ENCODE data around the gene CTNNA2.

DNA sequence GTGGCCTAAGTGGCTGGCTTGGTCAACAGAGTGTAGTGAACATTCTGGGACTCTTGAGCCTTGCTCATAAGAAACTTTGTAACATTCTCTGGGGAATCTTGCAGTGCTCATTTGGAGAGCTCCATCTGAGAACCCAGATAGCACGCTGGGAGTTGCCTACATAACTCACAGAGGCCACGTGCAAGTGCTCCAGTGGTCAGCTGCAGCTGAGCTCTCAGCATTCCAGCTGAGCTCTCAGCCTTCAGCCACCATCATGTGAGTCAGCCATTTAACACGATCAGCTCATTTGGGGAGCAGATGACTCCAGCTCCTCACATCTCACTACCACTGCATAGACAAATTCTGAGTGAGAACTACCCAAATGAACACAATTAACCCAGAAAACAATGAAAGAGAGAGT, 25.5 kb upstream of the CTNNA2 start:
- TF ChIP-seq, protein P1, sequence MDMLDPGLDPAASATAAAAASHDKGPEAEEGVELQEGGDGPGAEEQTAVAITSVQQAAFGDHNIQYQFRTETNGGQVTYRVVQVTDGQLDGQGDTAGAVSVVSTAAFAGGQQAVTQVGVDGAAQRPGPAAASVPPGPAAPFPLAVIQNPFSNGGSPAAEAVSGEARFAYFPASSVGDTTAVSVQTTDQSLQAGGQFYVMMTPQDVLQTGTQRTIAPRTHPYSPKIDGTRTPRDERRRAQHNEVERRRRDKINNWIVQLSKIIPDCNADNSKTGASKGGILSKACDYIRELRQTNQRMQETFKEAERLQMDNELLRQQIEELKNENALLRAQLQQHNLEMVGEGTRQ (IDR thresholded peaks at IDR 0.05), result no peak
- TF ChIP-seq, protein P2, sequence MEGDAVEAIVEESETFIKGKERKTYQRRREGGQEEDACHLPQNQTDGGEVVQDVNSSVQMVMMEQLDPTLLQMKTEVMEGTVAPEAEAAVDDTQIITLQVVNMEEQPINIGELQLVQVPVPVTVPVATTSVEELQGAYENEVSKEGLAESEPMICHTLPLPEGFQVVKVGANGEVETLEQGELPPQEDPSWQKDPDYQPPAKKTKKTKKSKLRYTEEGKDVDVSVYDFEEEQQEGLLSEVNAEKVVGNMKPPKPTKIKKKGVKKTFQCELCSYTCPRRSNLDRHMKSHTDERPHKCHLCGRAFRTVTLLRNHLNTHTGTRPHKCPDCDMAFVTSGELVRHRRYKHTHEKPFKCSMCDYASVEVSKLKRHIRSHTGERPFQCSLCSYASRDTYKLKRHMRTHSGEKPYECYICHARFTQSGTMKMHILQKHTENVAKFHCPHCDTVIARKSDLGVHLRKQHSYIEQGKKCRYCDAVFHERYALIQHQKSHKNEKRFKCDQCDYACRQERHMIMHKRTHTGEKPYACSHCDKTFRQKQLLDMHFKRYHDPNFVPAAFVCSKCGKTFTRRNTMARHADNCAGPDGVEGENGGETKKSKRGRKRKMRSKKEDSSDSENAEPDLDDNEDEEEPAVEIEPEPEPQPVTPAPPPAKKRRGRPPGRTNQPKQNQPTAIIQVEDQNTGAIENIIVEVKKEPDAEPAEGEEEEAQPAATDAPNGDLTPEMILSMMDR (IDR thresholded peaks at IDR 0.05), result no peak
- TF ChIP-seq ZC3H11A (IDR thresholded peaks at IDR 0.05) (no peak), RFX5 (IDR thresholded peaks at IDR 0.05) (no peak), NPAS2 (CRISPR knock-in tag; IDR thresholded peaks at IDR 0.05; ENCODE audit: borderline replicate concordance) (no peak), CHD2 (IDR thresholded peaks at IDR 0.05; ENCODE audit: low read length, partially characterized antibody) (no peak), KDM1A (IDR thresholded peaks at IDR 0.05; ENCODE audit: low read depth) (no peak), JUNB (IDR thresholded peaks at IDR 0.05) (no peak), POLR2A (IDR thresholded peaks at IDR 0.05; ENCODE audit: low read length) (no peak), CEBPB (IDR thresholded peaks at IDR 0.05) (no peak), NFE2L2 (conservative IDR thresholded peaks at IDR 0.05; ENCODE audit: low read length) (no peak)
- TF ChIP-seq, protein P3, sequence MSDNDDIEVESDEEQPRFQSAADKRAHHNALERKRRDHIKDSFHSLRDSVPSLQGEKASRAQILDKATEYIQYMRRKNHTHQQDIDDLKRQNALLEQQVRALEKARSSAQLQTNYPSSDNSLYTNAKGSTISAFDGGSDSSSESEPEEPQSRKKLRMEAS (IDR thresholded peaks at IDR 0.05), result no peak

All from A549 (cell line).